WTC11 (cell line): ENCODE measurements around the gene ZNF554. TPM values are rescaled to one million over a fixed set of nuclear protein-coding genes. Genes with fewer than 3 reads are reported as not detected.

Experiments
- AFF4 ChIP-seq: sonication (generic); formaldehyde crosslinking; IDR thresholded peaks from 2 replicates; pipeline ENCODE4 v1.8.1; 2023; ENCODE audit warnings: mild to moderate bottlenecking, missing genetic modification reagents, borderline replicate concordance
- ATF6 ChIP-seq: sonication (generic); formaldehyde crosslinking; IDR thresholded peaks from 2 replicates; pipeline ENCODE4 v1.8.1; 2023; ENCODE audit warnings: mild to moderate bottlenecking, missing genetic modification reagents
- CBFB ChIP-seq: sonication (generic); formaldehyde crosslinking; IDR thresholded peaks from 2 replicates; pipeline ENCODE4 v1.8.1; 2022; ENCODE audit warnings: mild to moderate bottlenecking, low read depth, missing genetic modification reagents
- CREM ChIP-seq: sonication (generic); formaldehyde crosslinking; IDR thresholded peaks from 2 replicates; pipeline ENCODE4 v1.8.1; 2022; ENCODE audit warnings: mild to moderate bottlenecking, missing genetic modification reagents, moderate library complexity
- ELF4 ChIP-seq: sonication (generic); formaldehyde crosslinking; IDR thresholded peaks from 2 replicates; pipeline ENCODE4 v1.8.1; 2022; ENCODE audit warnings: low read depth, mild to moderate bottlenecking, moderate library complexity, missing genetic modification reagents
- FOXP1 ChIP-seq: sonication (generic); formaldehyde crosslinking; IDR thresholded peaks from 2 replicates; pipeline ENCODE4 v1.8.0; 2022; ENCODE audit warnings: missing genetic modification reagents, mild to moderate bottlenecking, moderate library complexity, borderline replicate concordance
- GRHL2 ChIP-seq: fragments of 250-450 bp; sonication (Bioruptor Pico); IDR thresholded peaks from 2 replicates; pipeline ENCODE4 v1.8.0; 2022; ENCODE audit warnings: mild to moderate bottlenecking, moderate library complexity; ENCODE audit not compliant: insufficient replicate concordance, severe bottlenecking
- HMGXB4 ChIP-seq: sonication (generic); formaldehyde crosslinking; IDR thresholded peaks from 2 replicates; pipeline ENCODE4 v1.8.1; 2023; ENCODE audit warnings: mild to moderate bottlenecking, moderate library complexity, missing genetic modification reagents
- IRF1 ChIP-seq: sonication (generic); formaldehyde crosslinking; IDR thresholded peaks from 2 replicates; pipeline ENCODE4 v1.8.0; 2023; ENCODE audit warnings: missing genetic modification reagents
- JAZF1 ChIP-seq: fragments of 250-450 bp; sonication (Bioruptor Pico); IDR thresholded peaks from 2 replicates; pipeline ENCODE4 v1.9.0; 2021; ENCODE audit warnings: moderate library complexity, mild to moderate bottlenecking, inconsistent platforms
- NR3C1 ChIP-seq: sonication (generic); formaldehyde crosslinking; conservative IDR thresholded peaks from 2 replicates; pipeline ENCODE4 v1.8.1; 2023; ENCODE audit warnings: low read depth, mild to moderate bottlenecking, missing genetic modification reagents
- PREB ChIP-seq: sonication (generic); formaldehyde crosslinking; IDR thresholded peaks from 2 replicates; pipeline ENCODE4 v1.8.1; 2022; ENCODE audit warnings: mild to moderate bottlenecking, missing genetic modification reagents, moderate library complexity, borderline replicate concordance
- PRRX2 ChIP-seq: fragments of 250-450 bp; sonication (Bioruptor Pico); IDR thresholded peaks from 2 replicates; pipeline ENCODE4 v1.8.0; 2021; ENCODE audit warnings: mild to moderate bottlenecking
- ZBTB43 ChIP-seq: sonication (generic); formaldehyde crosslinking; IDR thresholded peaks from 2 replicates; pipeline ENCODE4 v1.8.1; 2023; ENCODE audit warnings: mild to moderate bottlenecking, missing genetic modification reagents
- ZMAT4 ChIP-seq: fragments of 250-450 bp; sonication (Bioruptor Pico); IDR thresholded peaks from 2 replicates; pipeline ENCODE4 v1.9.0; 2021; ENCODE audit warnings: mild to moderate bottlenecking
- ZNF121 ChIP-seq: sonication (generic); formaldehyde crosslinking; IDR thresholded peaks from 2 replicates; pipeline ENCODE4 v1.8.0; 2023; ENCODE audit warnings: missing genetic modification reagents
- ZNF219 ChIP-seq: sonication (generic); formaldehyde crosslinking; IDR thresholded peaks from 2 replicates; pipeline ENCODE4 v1.8.0; 2023; ENCODE audit warnings: missing genetic modification reagents, mild to moderate bottlenecking, borderline replicate concordance
- ZNF263 ChIP-seq: sonication (generic); formaldehyde crosslinking; IDR thresholded peaks from 2 replicates; pipeline ENCODE4 v1.8.1; 2022; ENCODE audit warnings: low read depth, mild to moderate bottlenecking, moderate library complexity, missing genetic modification reagents
- ZNF281 ChIP-seq: sonication (generic); formaldehyde crosslinking; IDR thresholded peaks from 2 replicates; pipeline ENCODE4 v1.8.0; 2023; ENCODE audit warnings: mild to moderate bottlenecking, missing genetic modification reagents
- ZSCAN18 ChIP-seq: fragments of 250-450 bp; sonication (Bioruptor Pico); IDR thresholded peaks from 2 replicates; pipeline ENCODE4 v2.1.2; 2022; ENCODE audit warnings: mild to moderate bottlenecking, moderate library complexity
- total RNA-seq: library from RNA; stranded (reverse); gene quantifications from 3 replicates; pipeline ENCODE4 v1.2.3, GENCODE V29; 2021

Gene ZNF554
- total RNA-seq, 1 experiment from 2014 or later: 5.7 TPM

GRCh38 chr19:2782936-2783780 is 36.5 kb upstream of the ZNF554 start, which contains the start of gene SGTA (continued):
- TF ChIP-seq ZNF281 (CRISPR knock-in tag): 0 out of 2 replicates have a peak, but pooled peaks have one; percentile 43
- no peak for TF ChIP-seq ZNF219
- peak; percentile 96 for TF ChIP-seq CREM (CRISPR knock-in tag)
- peak; percentile 70; the same call in 1 of the 2 replicates for TF ChIP-seq ZBTB43 (CRISPR knock-in tag)
- no peak for TF ChIP-seq ZMAT4 (CRISPR knock-in tag)
- TF ChIP-seq ZNF263 (CRISPR knock-in tag): no peak
- TF ChIP-seq ZNF121 (CRISPR knock-in tag): no peak
- no peak for TF ChIP-seq GRHL2 (CRISPR knock-in tag)
- peak; percentile 85; the same call in 1 of the 2 replicates for TF ChIP-seq IRF1 (CRISPR knock-in tag)
- no peak for TF ChIP-seq PRRX2
- no peak for TF ChIP-seq HMGXB4 (CRISPR knock-in tag)
- no peak for TF ChIP-seq ELF4 (CRISPR knock-in tag)
- no peak for TF ChIP-seq ATF6
- no peak for TF ChIP-seq PREB (CRISPR knock-in tag)
- TF ChIP-seq NR3C1: no peak
- no peak for TF ChIP-seq CBFB (CRISPR knock-in tag)
- TF ChIP-seq FOXP1 (CRISPR knock-in tag): peak; percentile 91
- TF ChIP-seq JAZF1 (CRISPR knock-in tag): no peak
- TF ChIP-seq AFF4 (CRISPR knock-in tag): no peak
- TF ChIP-seq ZSCAN18: no peak
